K562 (cell line): ENCODE measurements around the gene SLC11A1. TPM values are rescaled to one million over a fixed set of nuclear protein-coding genes. Genes with fewer than 3 reads are reported as not detected.

Experiments
- ATAC-seq: fragments of 200-7000 bp; cut with Tn5 transposase; 3 replicates; pipeline ENCODE4 v1.9.1; 2020; ENCODE audit warnings: moderate library complexity
- BruUV-seq: library from RNA; stranded (reverse); fragments of 400-500 nt; replicated peaks from 2 replicates; lab custom pipeline; 2021; lab: Mats Ljungman, UMichigan
- CTCF ChIA-PET: fragments of 300-600 bp; formaldehyde crosslinking; extraction: SDS; loops from one replicate; lab custom pipeline; 2021; ENCODE audit warnings: low intra/inter-chr PET ratio; lab: Yijun Ruan, JAX
- POLR2A ChIA-PET: fragments of 300-600, 350-650 bp; sonication (Branson Sonifier 250); formaldehyde crosslinking; extraction: SDS; loops from one replicate; lab custom pipeline; 2021; ENCODE audit warnings: antibody characterized with exemption, inconsistent platforms; lab: Yijun Ruan, JAX
- DNase-seq, 4 experiments: peaks; one replicate each; pipeline versions ENCODE4 v3.0.0 to v3.0.0-alpha.2; 2011 to 2018; ENCODE audit warnings: low spot score in 3 of 4, mixed read lengths in 3 of 4; ENCODE audit errors: extremely low read depth in 1 of 4
- FAIRE-seq: peaks from 2 replicates; lab custom pipeline; 2011; peaks lifted over from hg19 to GRCh38; lab: Jason Lieb, UNC
- H2AFZ ChIP-seq: 2 replicates; pipeline ENCODE4 v1.6.0; 2011; ENCODE audit warnings: low read depth, low read length, control low read depth, inconsistent platforms
- H3K27ac ChIP-seq: fragments of 200-600 bp; 3 replicates; pipeline ENCODE4 v1.8.0; 2011; ENCODE audit warnings: low read depth, mild to moderate bottlenecking, control low read depth, inconsistent platforms, low read length, moderate library complexity, mixed read lengths; ENCODE audit errors: extremely low read depth
- H3K27me3 ChIP-seq, 2 experiments: fragments of 300-600 bp in 1 of 2; 2 replicates in 1 of 2; 3 replicates in 1 of 2; pipeline versions ENCODE4 v1.6.0 to v1.8.0; 2011; ENCODE audit warnings: inconsistent platforms in 2 of 2, low read length in 2 of 2, mild to moderate bottlenecking in 1 of 2, mixed read lengths in 1 of 2, moderate library complexity in 1 of 2; ENCODE audit not compliant: control insufficient read depth in 2 of 2, insufficient read depth in 2 of 2
- H3K36me3 ChIP-seq: fragments of 300-600 bp; 3 replicates; pipeline ENCODE4 v1.8.0; 2011; ENCODE audit warnings: mild to moderate bottlenecking, low read length, inconsistent platforms; ENCODE audit not compliant: control insufficient read depth, insufficient read depth
- H3K4me1 ChIP-seq, 2 experiments: fragments of 200-600 bp in 1 of 2; replicated peaks in 1 of 2; 2 replicates in 1 of 2; 3 replicates in 1 of 2; pipeline versions ENCODE4 v1.5.1 to v1.8.0; 2011; ENCODE audit warnings: inconsistent platforms in 2 of 2, low read length in 2 of 2, mild to moderate bottlenecking in 1 of 2, mixed read lengths in 1 of 2, moderate library complexity in 1 of 2; ENCODE audit not compliant: control insufficient read depth in 2 of 2, insufficient read depth in 2 of 2
- H3K4me2 ChIP-seq: 2 replicates; pipeline ENCODE4 v1.6.1; 2011; ENCODE audit warnings: low read length, control low read depth, inconsistent platforms, mixed read lengths; ENCODE audit not compliant: insufficient read depth
- H3K4me3 ChIP-seq: fragments of 200-600 bp; sonication (generic), shearing (Covaris generic); 2 replicates; pipeline ENCODE4 v1.5.1; 2016; ENCODE audit warnings: control low read depth, inconsistent platforms
- H3K79me2 ChIP-seq: fragments of 200-600 bp; 3 replicates; pipeline ENCODE4 v1.8.0; 2011; ENCODE audit warnings: low read length, inconsistent platforms; ENCODE audit not compliant: control insufficient read depth, insufficient read depth
- H3K9ac ChIP-seq, 2 experiments: 2 replicates each; pipeline versions ENCODE4 v1.6.0 to v1.6.1; 2011; ENCODE audit warnings: low read depth in 2 of 2, low read length in 2 of 2, control low read depth in 1 of 2, inconsistent platforms in 1 of 2, mild to moderate bottlenecking in 1 of 2, mixed read lengths in 1 of 2; ENCODE audit not compliant: insufficient read depth in 1 of 2
- H3K9me1 ChIP-seq: one replicate; pipeline ENCODE4 v1.6.0; 2011; ENCODE audit warnings: inconsistent platforms, mild to moderate bottlenecking, low read length, moderate library complexity; ENCODE audit not compliant: control insufficient read depth, insufficient read depth
- H3K9me3 ChIP-seq: replicated peaks from 2 replicates; pipeline ENCODE4 v1.5.1; 2011; ENCODE audit warnings: low read depth, low read length, inconsistent platforms; ENCODE audit not compliant: control insufficient read depth, insufficient read depth
- H4K20me1 ChIP-seq: replicated peaks from 2 replicates; pipeline ENCODE4 v1.6.1; 2011; ENCODE audit warnings: low read length, inconsistent platforms, mixed read lengths; ENCODE audit not compliant: control insufficient read depth, insufficient read depth
- BRCA1 ChIP-seq, 2 experiments: fragments of 450-650 bp in 1 of 2; sonication (generic) in 1 of 2; formaldehyde crosslinking in 1 of 2; IDR thresholded peaks; 2 replicates each; pipeline versions ENCODE4 v1.5.0 to v1.6.1; 2017 to 2020; ENCODE audit warnings: mild to moderate bottlenecking in 1 of 2, missing genetic modification reagents in 1 of 2
- BRD4 ChIP-seq: fragments of 200-600 bp; sonication (generic); IDR thresholded peaks from 2 replicates; pipeline ENCODE4 v1.6.1; 2017; ENCODE audit warnings: inconsistent platforms
- CBX2 ChIP-seq: fragments of 200-600 bp; sonication (generic); IDR thresholded peaks from one replicate; pipeline ENCODE4 v1.6.1; 2012; ENCODE audit warnings: mild to moderate bottlenecking, low read length, inconsistent platforms; ENCODE audit not compliant: insufficient read depth, poor library complexity, severe bottlenecking
- EWSR1 ChIP-seq: fragments of 450-650 bp; IDR thresholded peaks from 2 replicates; pipeline ENCODE4 v1.6.1; 2018; ENCODE audit warnings: borderline replicate concordance, mild to moderate bottlenecking, low read depth, moderate library complexity; ENCODE audit not compliant: partially characterized antibody
- HSF4 ChIP-seq: fragments of 250-450 bp; sonication (Bioruptor Pico); IDR thresholded peaks from 2 replicates; pipeline ENCODE4 v2.1.2; 2022; ENCODE audit warnings: mild to moderate bottlenecking, moderate library complexity, borderline replicate concordance
- PRMT5 ChIP-seq: sonication (generic); formaldehyde crosslinking; IDR thresholded peaks from 2 replicates; pipeline ENCODE4 v1.5.0; 2020; ENCODE audit warnings: missing genetic modification reagents
- RB1 ChIP-seq: fragments of 450-650 bp; IDR thresholded peaks from 2 replicates; pipeline ENCODE4 v1.6.1; 2017; ENCODE audit warnings: low read depth, mild to moderate bottlenecking
- STAG1 ChIP-seq: sonication (generic); formaldehyde crosslinking; IDR thresholded peaks from 2 replicates; pipeline ENCODE4 v1.5.0; 2020; ENCODE audit warnings: missing genetic modification reagents, borderline replicate concordance
- ZNF263 ChIP-seq: sonication (generic); formaldehyde crosslinking; IDR thresholded peaks from 2 replicates; pipeline ENCODE4 v1.8.0; 2022; ENCODE audit warnings: mild to moderate bottlenecking, missing genetic modification reagents, borderline replicate concordance
- WGBS: fragments of 100-300 bp; shearing (Covaris generic); methylation state at CpG from one replicate; pipeline ENCODE4 v1.1.6; 2016; ENCODE audit warnings: low coverage, mixed read lengths; ENCODE audit not compliant: insufficient coverage; ENCODE audit errors: missing lambda C conversion rate; 5-methylcytosine and 5-hydroxymethylcytosine counted together
- in situ Hi-C: fragments of 300-500 bp; cut with MboI; formaldehyde crosslinking; loops from 4 replicates; pipeline ENCODE4 v1.15.0; 2018; ENCODE audit warnings: inconsistent platforms, mixed read lengths
- intact Hi-C: fragments of 100-400 bp; cut with micrococcal nuclease; formaldehyde crosslinking; loops from 2 replicates; pipeline ENCODE4 v1.14.2; 2022
- polyA plus RNA-seq, 8 experiments: library from polyadenylated mRNA; depleted of rRNA in 4 of 8; stranded (reverse) in 5 of 8; unstranded in 3 of 8; fragments of >200 nt; fragmentation: Nextera tagmentation in 2 of 8; fragmentation: Illumina TruSeq in 1 of 8; extraction: Ambion mirVana in 2 of 8; extraction: Trizol in 1 of 8; gene quantifications; 2 replicates each; pipeline versions ENCODE4 v1.2.1 to v1.2.3, GENCODE V29; 2011 to 2014; ENCODE audit warnings: inconsistent platforms in 1 of 8, missing spikeins in 1 of 8
- total RNA-seq, 7 experiments: library from RNA; depleted of rRNA in 6 of 7; stranded (reverse); fragments of >200 nt in 6 of 7; fragmentation: Illumina TruSeq in 2 of 7; extraction: Trizol in 2 of 7; gene quantifications; 2 replicates each; pipeline versions ENCODE4 v1.2.1 to v1.2.3, GENCODE V29; 2011 to 2021; ENCODE audit warnings: low replicate concordance in 1 of 7
- TF ChIP-seq, protein P1 (sequence below): IDR thresholded peaks from 2 replicates; pipeline ENCODE4 v1.6.1; 2011; ENCODE audit warnings: borderline replicate concordance, low read depth, mild to moderate bottlenecking, moderate library complexity, low read length; ENCODE audit not compliant: insufficient read depth, poor library complexity, severe bottlenecking
- TF ChIP-seq, protein P2 (sequence below): sonication (generic); formaldehyde crosslinking; IDR thresholded peaks from 2 replicates; pipeline ENCODE4 v1.8.0; 2022; ENCODE audit warnings: mild to moderate bottlenecking, missing genetic modification reagents
- TF ChIP-seq, protein P3 (sequence below): fragments of 450-650 bp; IDR thresholded peaks from 2 replicates; pipeline ENCODE4 v1.6.1; 2014; ENCODE audit warnings: low read depth, mild to moderate bottlenecking, moderate library complexity, borderline replicate concordance

SLC11A1 gene
- total and polyA plus RNA-seq, 9 of the 15 experiments (the other 6 are each of a cell fraction or from before 2014, with no cell fraction given): 0.35 to 1.6 (median 0.65) TPM

DNA sequence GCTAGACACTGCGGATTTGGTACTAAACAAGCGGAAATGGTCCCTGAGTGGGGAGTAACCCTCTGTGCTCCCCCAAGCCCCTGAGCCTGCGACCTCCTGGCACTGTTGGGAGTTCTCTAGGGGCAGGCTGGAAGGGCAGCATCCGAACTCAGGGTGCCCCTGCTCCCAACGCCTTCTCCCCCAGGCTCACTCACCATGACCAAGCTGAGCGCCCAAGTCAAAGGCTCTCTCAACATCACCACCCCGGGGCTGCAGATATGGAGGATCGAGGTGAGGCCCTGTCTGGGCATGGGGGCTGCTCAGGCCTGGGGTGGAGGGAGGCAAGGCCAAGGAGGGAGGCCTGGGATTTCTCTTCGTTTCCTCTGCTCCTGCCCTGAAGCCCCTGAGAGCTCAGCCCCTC, 41.5 kb downstream of the SLC11A1 start:
- Histone ChIP-seq H3K4me3 (no peak overlapping the region), H3K9me3 (no peaks in the 10 kb centered on the region), H3K27me3 (no peaks in the 10 kb centered on the region), H3K9me1 (no peaks in the 10 kb centered on the region), H3K4me1 (peaks cover 37 to 68% of the 10 kb centered on the region in 2 experiments; a peak in 4 of 5 replicates), H3K4me2 (no peak overlapping the region), H3K27ac (peak overlapping the region; percentile 72; the same call in 2 of the 3 replicates), H3K9ac (peak overlapping the region in 1 of 2 experiments; percentile 76; a peak in 2 of 4 replicates), H3K36me3 (no peaks in the 10 kb centered on the region), H4K20me1 (no peaks in the 10 kb centered on the region), H3K79me2 (no peaks in the 10 kb centered on the region), H2AFZ (peak overlapping the region; percentile 45; the same call in 1 of the 2 replicates)
- DNase-seq: no peak
- no peak for ATAC-seq
- intact Hi-C loops (no loop called here), in situ Hi-C loops (no loop called here)
- ChIA-PET POLR2A (interaction anchor here (1.0 kb wide), 1 partner anchor 300 kb away, joined by 3 read pairs; no protein-coding TSS in a partner anchor), CTCF (no interaction called here)
- 61% methylated on average over 5 of the region's 9 CpGs for WGBS
- no TSS peak for BruUV-seq
- FAIRE-seq: no peak
- TF ChIP-seq RB1 (no peak), BRD4 (no peak), STAG1 (CRISPR knock-in tag) (no peak), ZNF263 (CRISPR knock-in tag) (no peak), BRCA1 (IDR thresholded peaks at IDR 0.05) (no peak), BRCA1 (CRISPR knock-in tag; IDR thresholded peaks at IDR 0.05) (no peak), PRMT5 (CRISPR knock-in tag) (no peak), CBX2 (no peak), EWSR1 (no peak), HSF4 (CRISPR knock-in tag) (no peak)
- TF ChIP-seq, protein P1, sequence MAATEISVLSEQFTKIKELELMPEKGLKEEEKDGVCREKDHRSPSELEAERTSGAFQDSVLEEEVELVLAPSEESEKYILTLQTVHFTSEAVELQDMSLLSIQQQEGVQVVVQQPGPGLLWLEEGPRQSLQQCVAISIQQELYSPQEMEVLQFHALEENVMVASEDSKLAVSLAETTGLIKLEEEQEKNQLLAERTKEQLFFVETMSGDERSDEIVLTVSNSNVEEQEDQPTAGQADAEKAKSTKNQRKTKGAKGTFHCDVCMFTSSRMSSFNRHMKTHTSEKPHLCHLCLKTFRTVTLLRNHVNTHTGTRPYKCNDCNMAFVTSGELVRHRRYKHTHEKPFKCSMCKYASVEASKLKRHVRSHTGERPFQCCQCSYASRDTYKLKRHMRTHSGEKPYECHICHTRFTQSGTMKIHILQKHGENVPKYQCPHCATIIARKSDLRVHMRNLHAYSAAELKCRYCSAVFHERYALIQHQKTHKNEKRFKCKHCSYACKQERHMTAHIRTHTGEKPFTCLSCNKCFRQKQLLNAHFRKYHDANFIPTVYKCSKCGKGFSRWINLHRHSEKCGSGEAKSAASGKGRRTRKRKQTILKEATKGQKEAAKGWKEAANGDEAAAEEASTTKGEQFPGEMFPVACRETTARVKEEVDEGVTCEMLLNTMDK: no peak
- TF ChIP-seq, protein P2, sequence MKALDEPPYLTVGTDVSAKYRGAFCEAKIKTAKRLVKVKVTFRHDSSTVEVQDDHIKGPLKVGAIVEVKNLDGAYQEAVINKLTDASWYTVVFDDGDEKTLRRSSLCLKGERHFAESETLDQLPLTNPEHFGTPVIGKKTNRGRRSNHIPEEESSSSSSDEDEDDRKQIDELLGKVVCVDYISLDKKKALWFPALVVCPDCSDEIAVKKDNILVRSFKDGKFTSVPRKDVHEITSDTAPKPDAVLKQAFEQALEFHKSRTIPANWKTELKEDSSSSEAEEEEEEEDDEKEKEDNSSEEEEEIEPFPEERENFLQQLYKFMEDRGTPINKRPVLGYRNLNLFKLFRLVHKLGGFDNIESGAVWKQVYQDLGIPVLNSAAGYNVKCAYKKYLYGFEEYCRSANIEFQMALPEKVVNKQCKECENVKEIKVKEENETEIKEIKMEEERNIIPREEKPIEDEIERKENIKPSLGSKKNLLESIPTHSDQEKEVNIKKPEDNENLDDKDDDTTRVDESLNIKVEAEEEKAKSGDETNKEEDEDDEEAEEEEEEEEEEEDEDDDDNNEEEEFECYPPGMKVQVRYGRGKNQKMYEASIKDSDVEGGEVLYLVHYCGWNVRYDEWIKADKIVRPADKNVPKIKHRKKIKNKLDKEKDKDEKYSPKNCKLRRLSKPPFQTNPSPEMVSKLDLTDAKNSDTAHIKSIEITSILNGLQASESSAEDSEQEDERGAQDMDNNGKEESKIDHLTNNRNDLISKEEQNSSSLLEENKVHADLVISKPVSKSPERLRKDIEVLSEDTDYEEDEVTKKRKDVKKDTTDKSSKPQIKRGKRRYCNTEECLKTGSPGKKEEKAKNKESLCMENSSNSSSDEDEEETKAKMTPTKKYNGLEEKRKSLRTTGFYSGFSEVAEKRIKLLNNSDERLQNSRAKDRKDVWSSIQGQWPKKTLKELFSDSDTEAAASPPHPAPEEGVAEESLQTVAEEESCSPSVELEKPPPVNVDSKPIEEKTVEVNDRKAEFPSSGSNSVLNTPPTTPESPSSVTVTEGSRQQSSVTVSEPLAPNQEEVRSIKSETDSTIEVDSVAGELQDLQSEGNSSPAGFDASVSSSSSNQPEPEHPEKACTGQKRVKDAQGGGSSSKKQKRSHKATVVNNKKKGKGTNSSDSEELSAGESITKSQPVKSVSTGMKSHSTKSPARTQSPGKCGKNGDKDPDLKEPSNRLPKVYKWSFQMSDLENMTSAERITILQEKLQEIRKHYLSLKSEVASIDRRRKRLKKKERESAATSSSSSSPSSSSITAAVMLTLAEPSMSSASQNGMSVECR (CRISPR knock-in tag): no peak
- TF ChIP-seq, protein P3, sequence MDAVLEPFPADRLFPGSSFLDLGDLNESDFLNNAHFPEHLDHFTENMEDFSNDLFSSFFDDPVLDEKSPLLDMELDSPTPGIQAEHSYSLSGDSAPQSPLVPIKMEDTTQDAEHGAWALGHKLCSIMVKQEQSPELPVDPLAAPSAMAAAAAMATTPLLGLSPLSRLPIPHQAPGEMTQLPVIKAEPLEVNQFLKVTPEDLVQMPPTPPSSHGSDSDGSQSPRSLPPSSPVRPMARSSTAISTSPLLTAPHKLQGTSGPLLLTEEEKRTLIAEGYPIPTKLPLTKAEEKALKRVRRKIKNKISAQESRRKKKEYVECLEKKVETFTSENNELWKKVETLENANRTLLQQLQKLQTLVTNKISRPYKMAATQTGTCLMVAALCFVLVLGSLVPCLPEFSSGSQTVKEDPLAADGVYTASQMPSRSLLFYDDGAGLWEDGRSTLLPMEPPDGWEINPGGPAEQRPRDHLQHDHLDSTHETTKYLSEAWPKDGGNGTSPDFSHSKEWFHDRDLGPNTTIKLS: no peak
